ENCODE measurements around the gene WIZ.

Gene WIZ

GRCh38 chr19:15457701-15458484 lies 8.1 kb upstream of the WIZ start:
- no peak for TF ChIP-seq CTCF (IDR thresholded peaks at IDR 0.05; ENCODE audit: low read depth, low read length, missing control alignments)
- DNase-seq: no peak
- Histone ChIP-seq H3K27ac (no peak overlapping the region), H3K36me3 (replicated peaks) (no peaks in the 10 kb centered on the region), H3K27me3 (replicated peaks) (peaks cover 26% of the 10 kb centered on the region), H3K4me3 (ENCODE audit: low read depth, low read length) (no peak overlapping the region)
- in situ Hi-C loops (cut with HindIII; ENCODE audit: low pct_ligation_motif_present, low sequenced_read_pairs): no loop called here

- Histone ChIP-seq H3K27ac (no peak overlapping the region), H3K4me3 (ENCODE audit: low read depth, low read length) (no peak overlapping the region), H3K27me3 (replicated peaks) (peaks cover 26% of the 10 kb centered on the region), H3K36me3 (replicated peaks) (no peaks in the 10 kb centered on the region)
- DNase-seq: no peak
- in situ Hi-C loops (cut with HindIII; ENCODE audit: low pct_ligation_motif_present, low sequenced_read_pairs): no loop called here
- TF ChIP-seq CTCF (IDR thresholded peaks at IDR 0.05; ENCODE audit: low read depth, low read length, missing control alignments): no peak
Observed at GRCh38 chr19:15456871-15457700, 7.3 kb upstream of the WIZ start.

GRCh38 chr19:15456441-15456840 lies 6.7 kb upstream of the WIZ start:
- DNase-seq: no peak
- no peak for TF ChIP-seq CTCF (IDR thresholded peaks at IDR 0.05; ENCODE audit: low read depth, low read length, missing control alignments)
- H3K27ac ChIP-seq: no peak overlapping the region
- no peak overlapping the region for H3K4me3 ChIP-seq (ENCODE audit: low read depth, low read length)
- no peaks in the 10 kb centered on the region for H3K36me3 ChIP-seq (replicated peaks)
- peaks cover 26% of the 10 kb centered on the region for H3K27me3 ChIP-seq (replicated peaks)
- in situ Hi-C loops (cut with HindIII; ENCODE audit: low pct_ligation_motif_present, low sequenced_read_pairs): no loop called here

GRCh38 chr19:15455996-15456395 lies 6.2 kb upstream of the WIZ start:
- no peaks in the 10 kb centered on the region for H3K36me3 ChIP-seq (replicated peaks)
- DNase-seq: no peak
- H3K27ac ChIP-seq: no peak overlapping the region
- peaks cover 26% of the 10 kb centered on the region for H3K27me3 ChIP-seq (replicated peaks)
- TF ChIP-seq CTCF (IDR thresholded peaks at IDR 0.05; ENCODE audit: low read depth, low read length, missing control alignments): no peak
- in situ Hi-C loops (cut with HindIII; ENCODE audit: low pct_ligation_motif_present, low sequenced_read_pairs): no loop called here
- no peak overlapping the region for H3K4me3 ChIP-seq (ENCODE audit: low read depth, low read length)

- peaks cover 26% of the 10 kb centered on the region for H3K27me3 ChIP-seq (replicated peaks)
- in situ Hi-C loops (cut with HindIII; ENCODE audit: low pct_ligation_motif_present, low sequenced_read_pairs): no loop called here
Observed at GRCh38 chr19:15453906-15454860, 4.4 kb upstream of the WIZ start.

More at GRCh38 chr19:15453906-15454860, 4.4 kb upstream of the WIZ start:
- no peak overlapping the region for H3K4me3 ChIP-seq (ENCODE audit: low read depth, low read length)
- H3K36me3 ChIP-seq (replicated peaks): no peaks in the 10 kb centered on the region
- H3K27ac ChIP-seq: no peak overlapping the region
- TF ChIP-seq CTCF (IDR thresholded peaks at IDR 0.05; ENCODE audit: low read depth, low read length, missing control alignments): peak; percentile 57
- DNase-seq: no peak

All from brain microvascular endothelial cell (primary cell).